Stimulated activated CD8-positive, alpha-beta memory T cell treated with anti-CD3 and anti-CD28 coated beads, Interleukin-12 subunit alpha, Interleukin-12 subunit beta, amount 100 ng/mL, for 1 hour (primary cell): ENCODE measurements around the gene IGSF10.
"Not testable (repeated sequence)": the region's sequence is repeated elsewhere in the genome, so short reads cannot be mapped to it uniquely, and the experiment has no call there.

Experiments used
- DNase-seq: peaks from one replicate; pipeline ENCODE4 v3.0.0-alpha.2; 2020; ENCODE audit warnings: low read depth

The IGSF10 gene

DNA sequence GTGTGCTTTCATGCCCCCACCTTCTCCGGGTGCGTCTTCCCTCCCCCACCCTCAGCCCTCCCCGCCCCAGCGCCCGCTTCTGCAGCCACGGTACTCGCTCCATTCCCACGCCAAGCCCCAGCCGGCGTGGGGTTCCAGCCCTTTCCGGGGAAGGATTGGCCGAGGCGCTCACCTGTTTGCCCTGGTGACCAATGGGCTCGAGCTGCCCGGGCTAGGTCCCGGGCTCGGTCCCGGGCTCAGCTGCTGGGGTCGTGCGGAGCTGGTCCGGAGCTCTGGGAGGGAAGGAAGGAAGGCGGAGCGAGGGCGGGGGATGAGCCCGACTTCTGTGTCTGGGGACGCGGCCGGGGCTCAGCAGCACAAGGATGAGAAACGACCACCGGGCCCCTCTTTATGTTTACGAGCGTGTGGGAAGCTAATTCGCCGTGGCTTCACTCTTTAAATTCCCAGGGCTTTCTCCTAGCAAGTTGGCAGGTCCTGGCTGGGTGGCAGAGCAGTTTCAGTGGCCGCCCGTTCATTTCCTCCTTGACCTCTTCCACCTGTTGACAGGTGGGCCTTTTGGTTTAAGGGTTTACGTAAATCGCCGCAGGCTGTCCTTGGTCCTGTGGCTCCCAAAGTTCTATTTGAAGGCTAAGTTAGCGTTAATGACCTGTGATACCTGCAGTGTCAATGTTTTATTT is at the start of gene IGSF10:
Gene IGSF10, minus strand, starts transcription at position 288 of the 677 bp plus-strand sequence. CDS start 2,352 bp downstream, outside the sequence.
- DNase-seq = no peak

DNA sequence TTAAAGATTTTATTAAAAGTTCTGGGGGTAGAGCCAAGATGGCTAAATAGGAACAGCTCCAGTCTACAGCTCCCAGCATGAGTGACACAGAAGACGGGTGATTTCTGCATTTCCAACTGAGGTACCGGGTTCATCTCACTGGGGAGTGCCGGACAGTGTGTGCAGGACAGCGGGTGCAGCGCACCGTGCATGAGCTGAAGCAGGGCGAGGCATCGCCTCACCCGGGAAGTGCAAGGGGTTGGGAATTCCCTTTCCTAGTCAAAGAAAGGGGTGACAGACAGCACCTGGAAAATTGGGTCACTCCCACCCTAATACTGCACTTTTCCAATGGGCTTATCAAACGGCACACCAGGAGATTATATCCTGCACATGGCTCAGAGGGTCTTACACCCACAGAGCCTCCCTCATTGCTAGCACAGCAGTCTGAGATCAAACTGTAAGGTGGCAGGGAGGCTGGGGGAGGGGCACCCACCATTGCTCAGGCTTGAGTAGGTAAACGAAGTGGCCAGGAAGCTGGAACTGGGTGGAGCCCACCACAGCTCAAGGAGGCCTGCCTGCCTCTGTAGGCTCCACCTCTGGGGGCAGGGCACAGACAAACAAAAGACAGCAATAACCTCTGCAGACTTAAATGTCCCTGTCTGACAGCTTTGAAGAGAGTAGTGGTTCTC is 48.7 kb upstream of the IGSF10 start:
- DNase-seq = not testable (repeated sequence)

- DNase-seq = no peak
Observed at GRCh38 chr3:151504606-151505005, 43.7 kb upstream of the IGSF10 start.

GRCh38 chr3:151503074-151503473 is 42.2 kb upstream of the IGSF10 start:
- no peak for DNase-seq

DNA sequence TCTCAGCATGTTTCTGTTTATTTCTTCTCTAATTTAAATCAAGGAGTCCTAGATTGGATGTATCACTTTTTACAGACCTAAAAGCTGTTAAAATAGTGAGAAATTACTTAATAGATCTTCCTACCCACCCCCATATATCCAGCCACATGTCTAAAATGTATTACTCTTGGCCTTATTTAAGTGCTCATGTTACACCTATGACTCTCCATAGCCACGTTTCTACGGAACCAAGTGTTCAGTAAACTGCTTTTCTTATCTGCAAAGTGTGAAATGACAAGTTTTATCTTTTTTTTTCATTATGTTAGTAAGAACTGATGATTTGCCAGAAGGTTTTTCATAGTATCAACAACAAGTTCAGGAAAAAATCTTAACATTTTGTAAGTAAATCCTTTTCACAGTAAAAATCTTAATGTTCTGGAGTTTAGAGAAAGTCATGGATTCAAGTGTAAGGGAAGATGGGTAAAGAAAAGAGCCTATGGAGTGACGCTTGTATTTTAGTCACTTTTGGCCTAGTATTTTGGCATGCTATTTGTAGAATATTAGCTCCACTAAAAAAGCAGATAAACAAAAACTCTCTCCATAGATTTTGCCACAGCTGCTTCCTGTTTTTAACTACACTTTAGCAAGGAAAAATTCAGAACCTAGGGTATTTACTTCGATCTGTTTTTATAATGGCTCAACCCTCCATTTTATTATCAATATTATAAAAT is 41.2 kb upstream of the IGSF10 start:
- no peak for DNase-seq

DNA sequence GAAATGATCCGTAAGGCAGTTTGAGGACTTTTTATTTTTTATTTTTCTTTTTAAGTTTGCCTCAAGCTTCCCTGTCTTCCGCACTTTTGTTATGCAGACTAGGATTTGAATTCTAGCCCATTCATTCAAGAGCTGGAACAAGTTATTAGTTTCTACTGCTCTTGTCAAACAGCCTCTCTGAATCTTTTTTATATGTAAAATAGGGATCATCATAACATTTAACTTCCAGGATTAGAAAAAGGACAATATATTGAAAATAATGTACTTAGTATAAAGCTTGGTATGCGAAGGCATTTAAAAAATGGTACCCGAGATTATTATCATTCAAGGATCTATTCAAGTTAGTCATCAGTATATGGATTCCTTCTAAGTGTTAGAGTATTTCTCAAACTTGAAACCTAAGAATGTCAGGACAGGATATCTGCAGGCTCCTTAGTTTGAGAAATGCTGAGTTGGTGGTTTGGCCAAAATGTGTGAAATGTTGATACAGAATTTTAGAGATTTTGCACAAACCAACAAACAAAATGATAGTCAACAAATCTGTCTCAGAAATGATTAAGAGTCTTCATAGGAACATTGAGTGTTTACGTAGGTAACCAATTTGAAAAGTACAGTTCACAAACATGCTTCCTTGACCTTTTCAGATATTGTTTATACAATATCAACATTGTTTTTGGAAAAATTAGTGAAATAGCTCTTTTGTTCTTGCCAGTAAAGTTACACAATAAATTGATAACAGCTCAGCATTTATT is 40.5 kb upstream of the IGSF10 start:
- DNase-seq = no peak

- DNase-seq = no peak
Observed at GRCh38 chr3:151499168-151499567, 38.3 kb upstream of the IGSF10 start.

DNA sequence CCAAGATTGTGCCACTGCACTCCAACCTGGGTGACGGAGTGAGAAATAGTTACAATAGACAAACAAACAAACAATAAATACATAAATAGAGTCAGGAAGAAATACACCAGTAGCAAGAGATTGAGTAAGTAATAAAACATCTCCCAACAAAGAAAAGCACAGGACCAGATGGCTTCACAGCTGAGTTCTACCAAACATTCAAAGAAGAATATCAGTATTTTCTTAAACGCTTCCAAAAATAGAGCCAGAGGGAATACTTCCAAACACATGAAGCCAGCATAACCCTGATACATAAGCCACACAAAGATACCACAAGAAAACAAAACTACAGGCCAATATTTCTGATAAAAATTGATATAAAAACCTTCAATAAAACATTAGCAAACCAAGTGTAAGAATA is 30.7 kb upstream of the IGSF10 start:
- DNase-seq = no peak

DNA sequence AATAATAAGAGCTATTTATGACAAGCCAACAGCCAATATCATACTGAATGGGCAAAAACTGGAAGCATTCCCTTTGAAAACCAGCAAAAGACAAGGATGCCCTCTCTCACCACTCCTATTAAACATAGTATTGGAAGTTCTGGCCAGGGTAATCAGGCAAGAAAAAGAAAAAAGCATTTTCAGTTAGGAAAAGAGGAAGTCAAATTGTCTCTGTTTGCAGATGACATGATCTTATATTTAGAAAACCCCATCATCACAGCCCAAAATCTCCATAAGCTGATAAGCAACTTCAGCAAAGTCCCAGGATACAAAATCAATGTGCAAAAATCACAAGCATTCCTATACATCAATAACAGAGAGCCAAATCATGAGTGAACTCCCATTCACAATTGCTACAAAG is 27.0 kb upstream of the IGSF10 start:
- not testable (repeated sequence) for DNase-seq

- DNase-seq = no peak
Observed at GRCh38 chr3:151483961-151484520, 23.2 kb upstream of the IGSF10 start.

GRCh38 chr3:151483488-151483887 is 22.6 kb upstream of the IGSF10 start:
- no peak for DNase-seq

DNA sequence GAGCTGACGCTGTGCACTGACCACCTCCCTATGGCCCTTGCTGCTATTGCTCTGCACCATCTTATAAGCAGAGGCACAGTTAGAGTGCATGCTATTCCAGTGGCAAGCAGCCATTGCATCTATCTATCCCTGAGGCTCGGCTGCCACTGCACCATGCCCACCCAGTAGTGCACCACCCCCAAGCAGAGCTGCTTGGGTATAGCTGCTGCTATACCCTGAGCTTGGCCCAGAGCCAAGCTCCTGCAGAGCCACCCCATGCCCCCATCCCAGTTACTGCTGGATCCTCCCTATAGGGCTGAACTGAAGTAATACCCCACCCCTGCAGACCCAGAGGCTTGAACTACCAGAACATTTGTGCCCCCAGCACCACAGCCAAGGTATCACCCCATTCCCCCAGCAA is 19.6 kb upstream of the IGSF10 start:
- DNase-seq = no peak

DNA sequence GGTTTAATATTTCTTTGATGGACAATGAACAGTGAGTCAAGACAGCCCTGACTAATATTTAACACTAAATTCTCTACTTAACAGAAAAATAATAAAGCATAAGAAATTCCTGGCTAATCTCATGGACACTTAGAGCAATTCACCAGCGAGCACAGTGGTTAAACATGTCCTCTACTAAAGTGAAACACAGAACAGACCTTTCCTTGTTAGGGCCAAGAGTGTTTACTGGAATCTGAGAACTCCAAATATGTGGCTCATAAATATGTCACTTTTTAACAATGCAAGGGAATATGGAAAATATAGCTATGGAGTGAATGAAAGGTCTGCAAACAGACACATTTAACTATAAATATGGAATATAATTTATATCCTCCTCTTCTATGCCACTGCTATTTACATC is 18.6 kb upstream of the IGSF10 start:
- no peak for DNase-seq

GRCh38 chr3:151478335-151478697 is 17.5 kb upstream of the IGSF10 start:
- no peak for DNase-seq

DNA sequence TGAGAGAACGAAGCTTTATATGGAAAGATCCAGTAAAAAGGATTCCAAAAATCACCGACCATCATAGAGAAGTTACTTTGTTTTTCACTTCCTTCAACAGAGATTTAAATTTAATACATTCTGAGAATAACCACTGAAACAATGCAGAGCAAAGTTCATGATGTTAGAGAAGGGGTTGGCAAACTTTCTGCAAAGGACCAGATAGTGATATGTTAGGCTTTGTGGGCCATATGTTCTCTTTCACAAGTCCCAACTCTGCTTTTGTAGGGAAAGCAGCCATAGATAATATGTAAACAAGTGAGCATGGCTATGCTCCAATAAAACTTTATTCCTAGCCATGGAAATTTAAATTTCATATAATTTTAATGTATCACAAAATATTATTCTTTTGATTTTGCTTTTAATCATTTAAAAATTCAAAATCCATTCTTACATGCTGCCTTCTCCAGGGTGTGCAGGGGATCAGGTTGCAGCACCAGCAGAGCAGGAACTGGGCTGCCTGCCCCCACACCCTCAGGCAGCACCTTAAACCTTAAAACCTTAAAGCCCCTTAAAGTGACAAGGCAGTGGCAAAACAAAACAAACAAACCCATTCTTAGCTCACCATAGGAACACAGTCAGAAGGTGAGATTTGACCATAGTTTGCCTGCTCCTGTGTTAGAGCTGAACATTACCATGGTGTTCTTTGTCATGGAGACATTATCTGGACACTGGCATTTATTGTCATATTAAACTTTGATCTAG is 16.9 kb upstream of the IGSF10 start:
- DNase-seq = no peak

DNA sequence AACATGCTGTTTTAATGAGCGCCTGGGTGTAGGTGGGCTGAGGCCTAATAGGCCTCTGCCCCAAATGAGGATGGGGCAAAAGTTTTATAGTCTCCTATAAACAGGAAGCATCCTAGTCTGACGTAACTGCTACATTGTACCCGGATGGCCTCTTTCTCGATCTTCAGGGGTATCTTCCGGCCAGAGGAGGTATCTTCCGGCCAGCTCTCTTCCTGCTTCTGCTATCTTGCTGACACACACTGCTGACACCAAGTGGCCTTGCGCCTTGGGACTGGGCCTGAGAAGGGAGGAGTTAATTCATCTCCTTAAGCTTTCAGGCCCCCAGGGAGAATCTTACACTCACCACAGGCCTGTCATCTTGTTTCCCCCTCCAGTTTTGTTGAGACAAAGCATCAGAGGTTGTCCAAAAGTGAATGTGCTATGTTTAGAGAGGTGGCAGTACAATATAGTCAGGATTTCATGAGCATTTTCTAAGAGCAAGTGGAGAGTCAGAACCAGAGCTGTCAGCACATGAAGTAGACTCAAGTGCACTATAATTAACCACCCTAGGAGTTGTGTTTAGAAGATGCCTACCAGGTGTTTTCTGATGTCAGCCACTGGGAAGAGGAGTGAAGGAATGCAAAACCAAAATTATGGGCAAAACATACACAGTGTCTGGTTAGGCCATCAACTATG is 15.6 kb upstream of the IGSF10 start:
- no peak for DNase-seq

- DNase-seq = peak; percentile 2
Observed at GRCh38 chr3:151468284-151468917, 7.5 kb upstream of the IGSF10 start.

- no peak for DNase-seq
Observed at GRCh38 chr3:151467069-151467468, 6.2 kb upstream of the IGSF10 start.

DNA sequence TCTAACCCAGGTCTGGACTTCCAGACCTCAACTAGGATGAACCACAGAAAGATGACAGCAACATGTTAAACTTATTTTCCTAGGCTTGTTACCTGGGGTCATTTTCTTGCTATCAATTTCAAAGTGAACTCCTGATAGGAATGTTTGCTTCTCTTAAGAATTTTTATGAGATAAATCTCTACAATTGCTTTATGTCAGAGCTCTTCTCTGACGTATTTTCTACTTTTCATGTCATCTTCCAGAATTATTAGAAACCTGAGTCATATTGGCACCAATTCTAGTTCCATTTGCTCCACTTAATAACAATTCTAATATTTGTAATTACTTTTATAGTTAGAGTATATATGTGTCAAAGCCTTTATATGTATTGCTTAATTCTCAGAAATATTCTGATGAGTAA is 2.1 kb upstream of the IGSF10 start:
- no peak for DNase-seq

GRCh38 chr3:151462278-151462780 is 1.5 kb upstream of the IGSF10 start:
- DNase-seq = no peak
